HepG2 (cell line): ENCODE data around the gene GPHN.

Experiments used
- KDM3A ChIP-seq: IDR thresholded peaks from 2 replicates; pipeline ENCODE4 v1.6.1; 2018; ENCODE audit warnings: low read depth, missing compliant biosample characterization
- MLLT10 ChIP-seq: sonication (generic); formaldehyde crosslinking; IDR thresholded peaks from 2 replicates; pipeline ENCODE4 v1.4.0; 2020; ENCODE audit warnings: missing genetic modification reagents
- ZNF558 ChIP-seq: sonication (generic); formaldehyde crosslinking; IDR thresholded peaks from 2 replicates; pipeline ENCODE4 v1.9.0; 2022; ENCODE audit warnings: mild to moderate bottlenecking, missing genetic modification reagents, borderline replicate concordance
- TF ChIP-seq, protein P1 (sequence below): sonication (generic); formaldehyde crosslinking; IDR thresholded peaks from 2 replicates; pipeline ENCODE4 v1.4.0; 2020; ENCODE audit warnings: mild to moderate bottlenecking, missing genetic modification reagents

GRCh38 chr14:66939409-66939808, 431.5 kb downstream of the GPHN start:
- TF ChIP-seq, protein P1, sequence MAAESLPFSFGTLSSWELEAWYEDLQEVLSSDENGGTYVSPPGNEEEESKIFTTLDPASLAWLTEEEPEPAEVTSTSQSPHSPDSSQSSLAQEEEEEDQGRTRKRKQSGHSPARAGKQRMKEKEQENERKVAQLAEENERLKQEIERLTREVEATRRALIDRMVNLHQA (CRISPR knock-in tag), result no peak
- no peak for TF ChIP-seq KDM3A (CRISPR knock-in tag)
- no peak for TF ChIP-seq ZNF558
- no peak for TF ChIP-seq MLLT10 (CRISPR knock-in tag)
